HG02840 (cell line): ENCODE results near the gene EEF1AKMT3.

Experiments used
- ATAC-seq: cut with Tn5 transposase; IDR thresholded peaks from one replicate; pipeline ENCODE4 v1.9.1; 2021; ENCODE audit warnings: mild to moderate bottlenecking, moderate library complexity, moderate number of reproducible peaks; ENCODE audit not compliant: unreplicated experiment, low FRiP score

The EEF1AKMT3 gene

GRCh38 chr12:57734591-57734990 is 37.8 kb upstream of the EEF1AKMT3 start:
- ATAC-seq = no peak

DNA sequence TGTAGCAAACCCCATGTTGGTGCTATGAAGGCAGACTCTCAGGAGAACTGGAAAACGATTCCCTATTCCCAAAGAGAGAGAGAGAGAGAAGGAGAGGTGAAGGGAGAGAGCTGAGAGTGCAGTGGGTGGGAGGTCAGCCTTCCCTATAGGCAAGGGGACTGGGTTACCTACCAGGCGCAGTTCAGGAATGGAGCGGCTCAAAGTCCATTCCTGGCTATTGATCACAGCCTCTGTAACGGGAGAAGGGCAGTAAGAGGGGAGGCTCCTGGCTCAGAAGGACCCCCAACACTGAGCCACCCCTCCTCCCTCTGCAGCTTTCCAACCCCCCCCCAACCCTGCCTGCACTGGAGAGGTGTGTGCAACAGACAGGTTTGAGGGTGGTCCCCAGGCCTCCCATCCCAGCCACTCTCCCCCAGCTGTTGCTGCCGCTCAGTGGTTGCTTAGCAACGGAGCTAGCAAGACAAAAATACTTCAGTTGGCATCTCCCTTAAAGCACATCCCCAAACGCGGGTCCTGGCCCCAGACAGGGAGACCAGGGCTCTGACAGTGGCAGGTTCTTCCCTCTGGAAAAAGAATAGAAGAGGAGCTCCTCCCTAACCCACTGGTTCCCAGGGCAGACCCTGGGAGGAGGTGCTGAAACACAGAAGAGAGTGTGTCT is 37.1 kb upstream of the EEF1AKMT3 start:
- ATAC-seq = no peak

GRCh38 chr12:57735952-57736740 is 36.3 kb upstream of the EEF1AKMT3 start:
- ATAC-seq = no peak

- no peak for ATAC-seq
Measured at GRCh38 chr12:57736741-57737466, 35.5 kb upstream of the EEF1AKMT3 start.

GRCh38 chr12:57737467-57738460 is 34.6 kb upstream of the EEF1AKMT3 start:
- ATAC-seq = no peak

GRCh38 chr12:57738661-57739237 is 33.7 kb upstream of the EEF1AKMT3 start, which contains the start of gene AGAP2:
Gene AGAP2, minus strand, starts transcription at chr12:57738742. Its CDS starts 496 bp downstream, at chr12:57738246.
- no peak for ATAC-seq

GRCh38 chr12:57739387-57739786 is 33.0 kb upstream of the EEF1AKMT3 start:
- no peak for ATAC-seq

DNA sequence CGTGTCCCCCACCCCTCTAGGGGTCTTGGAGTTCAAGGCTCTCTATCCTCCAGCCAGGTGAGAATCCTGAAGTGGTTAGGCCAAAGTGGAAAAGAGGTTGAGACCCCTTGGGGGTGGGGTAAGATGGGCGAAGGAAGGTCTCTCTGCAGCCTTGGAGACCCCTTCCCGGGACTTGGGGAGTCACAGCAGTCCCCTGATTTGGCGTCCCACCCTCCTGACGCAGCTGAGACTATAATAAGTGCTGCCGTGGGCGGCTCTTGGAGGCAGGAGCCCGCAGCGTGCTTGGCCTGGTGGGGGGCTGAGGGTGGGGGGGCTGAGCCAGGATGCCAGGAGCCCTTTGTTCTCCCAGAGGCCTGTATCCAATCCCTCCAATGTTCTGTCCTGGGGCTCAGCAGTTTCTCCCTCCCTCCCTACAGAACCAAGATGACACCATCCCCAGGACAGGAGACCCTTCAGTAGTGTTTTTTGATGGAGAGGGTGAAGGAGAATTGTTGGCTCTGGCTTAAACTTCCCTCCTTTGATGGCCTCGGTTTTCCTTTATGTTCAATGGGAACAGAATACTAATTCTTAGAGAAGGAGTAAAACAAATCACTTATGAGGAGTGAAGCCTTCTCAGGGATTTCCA is 32.4 kb upstream of the EEF1AKMT3 start:
- ATAC-seq = no peak

DNA sequence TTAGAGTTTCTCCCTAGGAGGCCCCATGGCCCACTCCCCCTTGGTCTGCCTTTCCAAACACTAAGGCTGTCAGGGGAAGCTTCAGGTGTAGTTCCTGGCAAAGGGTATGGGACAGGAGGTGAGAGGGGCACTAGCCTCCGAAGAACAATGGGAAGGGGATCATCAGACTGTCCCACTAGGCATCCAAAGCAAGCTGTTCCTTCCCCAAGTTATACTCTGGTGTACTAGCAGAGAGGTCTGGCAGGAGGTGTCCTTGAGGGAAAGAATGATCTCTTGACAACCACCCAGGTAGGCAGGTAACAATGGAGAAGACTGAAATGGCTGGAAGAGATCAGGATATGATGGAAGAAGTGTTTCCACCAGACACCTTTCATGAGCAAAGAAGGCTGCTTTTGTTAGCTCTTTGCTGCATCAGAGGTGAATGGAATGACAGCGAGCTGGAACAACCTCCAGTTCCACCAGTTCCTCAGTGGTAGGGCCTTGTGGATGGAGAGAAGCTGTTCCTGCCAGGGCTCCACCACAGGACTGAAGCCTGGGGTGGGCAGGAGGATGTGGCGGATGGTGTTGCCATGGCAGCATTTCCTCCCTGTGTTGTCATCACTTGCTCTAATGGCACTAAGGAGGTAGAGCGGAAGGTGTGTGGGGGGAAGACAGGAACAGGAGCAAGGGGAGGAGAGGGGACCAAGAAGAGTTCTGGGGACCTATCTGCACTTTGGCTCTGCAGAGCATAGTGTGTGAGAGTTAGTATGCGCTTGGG is 31.6 kb upstream of the EEF1AKMT3 start:
- peak; percentile 38 for ATAC-seq

- no peak for ATAC-seq
Measured at GRCh38 chr12:57741413-57741789, 31.0 kb upstream of the EEF1AKMT3 start.

DNA sequence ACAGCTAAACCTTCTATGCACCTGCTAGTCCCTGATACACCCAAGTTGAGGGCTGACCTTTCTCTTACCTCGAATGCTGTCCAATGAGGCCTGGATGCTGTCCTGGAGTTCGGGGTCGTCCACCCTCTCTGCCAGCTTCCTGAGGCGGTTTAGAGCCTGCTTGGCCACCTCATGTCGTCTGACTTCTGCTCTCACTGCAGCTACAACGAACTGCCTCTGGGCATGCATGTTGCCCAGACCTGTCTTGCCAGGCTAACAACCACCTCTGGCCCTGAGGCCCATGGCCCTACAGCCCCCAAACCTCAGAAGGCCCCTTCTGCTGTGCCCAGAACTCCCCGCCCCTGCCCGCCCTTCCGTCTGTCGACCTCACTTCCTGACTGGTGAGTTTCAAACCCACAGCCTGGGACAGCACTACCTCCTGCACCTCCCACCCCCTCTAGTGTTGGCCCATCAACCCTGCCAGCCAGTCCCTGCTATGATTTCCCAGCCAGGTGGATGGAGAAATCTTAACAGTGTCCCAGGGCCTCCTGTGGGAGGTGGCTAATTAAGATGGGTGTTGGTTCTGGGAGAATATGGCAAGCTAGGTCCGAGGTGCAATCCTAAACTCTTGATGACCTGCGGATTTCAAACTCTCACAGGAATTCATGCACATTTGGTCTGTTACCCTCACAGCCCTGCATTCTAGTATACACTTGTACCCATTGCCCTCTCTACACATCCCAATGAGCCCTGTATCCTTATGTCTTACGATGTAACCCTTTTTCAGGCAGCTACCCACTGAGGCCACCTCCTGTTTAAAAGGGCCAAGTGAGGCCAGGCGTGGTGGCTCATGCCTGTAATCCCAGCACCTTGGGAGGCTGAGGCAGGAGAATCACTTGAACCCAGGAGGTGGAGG is 30.3 kb upstream of the EEF1AKMT3 start:
- ATAC-seq = peak; percentile 42

- ATAC-seq = no peak
Measured at GRCh38 chr12:57743769-57744168, 28.6 kb upstream of the EEF1AKMT3 start.

DNA sequence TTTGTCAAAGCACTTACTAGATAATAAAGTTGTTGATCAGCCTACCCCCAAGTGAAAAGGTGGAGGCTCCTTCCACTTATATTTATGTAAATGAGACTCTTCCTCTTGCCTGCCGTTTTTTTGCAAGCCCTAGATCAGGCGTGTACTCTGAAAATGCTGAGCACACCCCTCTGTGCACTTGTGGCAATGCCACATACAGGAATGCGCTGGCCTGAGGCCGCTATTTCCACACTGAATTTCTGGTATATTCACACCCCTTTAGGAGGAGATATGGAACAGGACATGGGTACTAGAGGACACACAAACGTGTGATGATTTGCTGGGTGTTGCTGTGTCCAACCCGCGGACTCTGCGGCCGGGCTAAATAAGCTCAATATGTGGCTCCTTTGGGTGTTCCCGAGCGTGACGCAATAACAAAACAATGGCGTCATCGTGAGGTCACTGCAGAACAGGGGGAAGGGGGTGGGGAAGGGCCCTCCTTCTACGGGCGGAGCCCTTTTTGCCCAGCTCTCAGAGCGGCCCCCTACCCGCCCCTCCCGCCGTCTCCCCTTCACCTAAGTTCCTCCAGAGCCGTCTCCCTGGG is 28.1 kb upstream of the EEF1AKMT3 start:
- ATAC-seq = peak; percentile 33

GRCh38 chr12:57744777-57745484 is 27.5 kb upstream of the EEF1AKMT3 start, which contains the start of gene TSPAN31:
Gene TSPAN31, plus strand, starts transcription at chr12:57745039. Its CDS starts 116 bp downstream, at chr12:57745155.
- ATAC-seq = peak; percentile 85

GRCh38 chr12:57745485-57745881 is 26.9 kb upstream of the EEF1AKMT3 start:
- ATAC-seq = no peak

DNA sequence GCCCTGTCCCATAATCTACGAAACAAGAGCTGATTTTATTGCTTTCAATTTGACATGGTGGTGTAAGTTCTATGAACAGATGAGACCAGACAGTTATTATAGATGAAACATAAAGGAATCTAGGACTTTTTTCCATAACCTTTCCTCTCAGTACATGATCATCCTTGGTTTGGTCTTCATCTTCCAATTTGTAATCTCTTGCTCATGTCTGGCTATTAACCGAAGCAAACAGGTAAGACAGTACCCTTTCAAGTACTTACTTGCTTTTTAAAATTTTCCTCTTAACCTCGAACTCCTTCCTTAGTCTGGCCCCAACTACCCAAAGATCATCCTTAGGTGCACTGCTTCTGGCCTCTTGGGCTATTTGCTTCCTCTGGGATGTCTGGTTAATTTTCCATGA is 26.4 kb upstream of the EEF1AKMT3 start:
- ATAC-seq = no peak
